HG03039 (cell line): ENCODE measurements around the gene PAPSS1.
A peak's percentile ranks its signal among the peaks of the same experiment; 100 is the strongest.
"Not testable (repeated sequence)": the region's sequence is repeated elsewhere in the genome, so short reads cannot be mapped to it uniquely, and the experiment has no call there.

Source experiments
- ATAC-seq: cut with Tn5 transposase; IDR thresholded peaks from one replicate; pipeline ENCODE4 v1.9.1; 2021; ENCODE audit warnings: mild to moderate bottlenecking, moderate library complexity; ENCODE audit not compliant: unreplicated experiment

The PAPSS1 gene

GRCh38 chr4:107719922-107720722, at the start of gene PAPSS1:
Gene PAPSS1, minus strand, starts transcription at chr4:107720234. Its CDS starts 55 bp downstream, at chr4:107720179.
- ATAC-seq, result peak; percentile 86

- no peak for ATAC-seq
These were observed 40.4 kb upstream of the PAPSS1 start for GRCh38 chr4:107760281-107760947.

- no peak for ATAC-seq
These were observed 37.9 kb upstream of the PAPSS1 start for GRCh38 chr4:107757864-107758476.

- ATAC-seq, result no peak
These were observed 37.2 kb upstream of the PAPSS1 start for GRCh38 chr4:107757283-107757682.

GRCh38 chr4:107755841-107756356, 35.9 kb upstream of the PAPSS1 start:
- no peak for ATAC-seq

GRCh38 chr4:107751670-107752069, 31.6 kb upstream of the PAPSS1 start:
- no peak for ATAC-seq

- ATAC-seq, result no peak
These were observed 27.9 kb upstream of the PAPSS1 start for GRCh38 chr4:107747748-107748486.

- no peak for ATAC-seq
These were observed 26.1 kb upstream of the PAPSS1 start for GRCh38 chr4:107746161-107746560.

GRCh38 chr4:107744532-107744931, 24.5 kb upstream of the PAPSS1 start:
- ATAC-seq, result no peak

GRCh38 chr4:107743532-107743931, 23.5 kb upstream of the PAPSS1 start:
- no peak for ATAC-seq

GRCh38 chr4:107742791-107743190, 22.8 kb upstream of the PAPSS1 start:
- ATAC-seq, result no peak

GRCh38 chr4:107742196-107742595, 22.2 kb upstream of the PAPSS1 start:
- no peak for ATAC-seq

- no peak for ATAC-seq
These were observed 21.1 kb upstream of the PAPSS1 start for GRCh38 chr4:107740950-107741701.

GRCh38 chr4:107740381-107740780, 20.3 kb upstream of the PAPSS1 start:
- no peak for ATAC-seq

- ATAC-seq, result no peak
These were observed 17.4 kb upstream of the PAPSS1 start for GRCh38 chr4:107737450-107737849.

GRCh38 chr4:107736924-107737448, 17.0 kb upstream of the PAPSS1 start:
- ATAC-seq, result no peak

GRCh38 chr4:107736037-107736436, 16.0 kb upstream of the PAPSS1 start:
- ATAC-seq, result peak; percentile 61

GRCh38 chr4:107734120-107734519, 14.1 kb upstream of the PAPSS1 start:
- ATAC-seq, result no peak

GRCh38 chr4:107733431-107733925, 13.4 kb upstream of the PAPSS1 start:
- ATAC-seq, result no peak

- ATAC-seq, result not testable (repeated sequence)
These were observed 9.0 kb upstream of the PAPSS1 start for GRCh38 chr4:107729050-107729449.
